Amniotic stem cell (primary cell): ENCODE results near the gene DDI2.
A peak's percentile ranks its signal among the peaks of the same experiment; 100 is the strongest.

ENCODE experiments used
- DNase-seq: peaks from one replicate; lab custom pipeline; 2025; lab: John Stamatoyannopoulos, UW

The DDI2 gene

GRCh38 chr1:15703562-15703961, 86.3 kb downstream of the DDI2 start:
- DNase-seq: peak; percentile 66

GRCh38 chr1:15704526-15705183, 87.4 kb downstream of the DDI2 start:
- no peak for DNase-seq

- DNase-seq: no peak
These were observed 87.9 kb downstream of the DDI2 start for GRCh38 chr1:15705184-15705566.

GRCh38 chr1:15706751-15707150, 89.5 kb downstream of the DDI2 start:
- DNase-seq: no peak

GRCh38 chr1:15707239-15707925, 90.1 kb downstream of the DDI2 start:
- DNase-seq: no peak

GRCh38 chr1:15708486-15709137, 91.4 kb downstream of the DDI2 start:
- no peak for DNase-seq

GRCh38 chr1:15709226-15709625, 92.0 kb downstream of the DDI2 start:
- DNase-seq: no peak

GRCh38 chr1:15712168-15712567, 94.9 kb downstream of the DDI2 start:
- no peak for DNase-seq

- DNase-seq: no peak
These were observed 97.3 kb downstream of the DDI2 start for GRCh38 chr1:15714406-15715136.

GRCh38 chr1:15717418-15718125, 100.3 kb downstream of the DDI2 start:
- no peak for DNase-seq

GRCh38 chr1:15718199-15718601, 100.9 kb downstream of the DDI2 start:
- DNase-seq: no peak
